ENCODE data around the gene ATAD3A. TPM values are rescaled to one million over a fixed set of nuclear protein-coding genes. Genes with fewer than 3 reads are reported as not detected.

The ATAD3A gene
- total RNA-seq, 1 experiment from 2014 or later, result 71.2 TPM

- TF ChIP-seq ZNF532 (CRISPR knock-in tag; IDR thresholded peaks at IDR 0.05; ENCODE audit: borderline replicate concordance) (no peak), ZNF263 (CRISPR knock-in tag; IDR thresholded peaks at IDR 0.05; ENCODE audit: low read depth) (no peak), ATF1 (CRISPR knock-in tag; IDR thresholded peaks at IDR 0.05) (no peak), IRF2 (CRISPR knock-in tag; IDR thresholded peaks at IDR 0.05; ENCODE audit: borderline replicate concordance, low read depth) (no peak), RORB (CRISPR knock-in tag; IDR thresholded peaks at IDR 0.05) (no peak), FOXK1 (CRISPR knock-in tag; IDR thresholded peaks at IDR 0.05) (no peak), KAT7 (CRISPR knock-in tag; IDR thresholded peaks at IDR 0.05; ENCODE audit: borderline replicate concordance) (no peak), FOXJ3 (CRISPR knock-in tag; IDR thresholded peaks at IDR 0.05; ENCODE audit: borderline replicate concordance) (no peak)
- TF ChIP-seq, protein P1, sequence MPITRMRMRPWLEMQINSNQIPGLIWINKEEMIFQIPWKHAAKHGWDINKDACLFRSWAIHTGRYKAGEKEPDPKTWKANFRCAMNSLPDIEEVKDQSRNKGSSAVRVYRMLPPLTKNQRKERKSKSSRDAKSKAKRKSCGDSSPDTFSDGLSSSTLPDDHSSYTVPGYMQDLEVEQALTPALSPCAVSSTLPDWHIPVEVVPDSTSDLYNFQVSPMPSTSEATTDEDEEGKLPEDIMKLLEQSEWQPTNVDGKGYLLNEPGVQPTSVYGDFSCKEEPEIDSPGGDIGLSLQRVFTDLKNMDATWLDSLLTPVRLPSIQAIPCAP (CRISPR knock-in tag; IDR thresholded peaks at IDR 0.05), result no peak
- TF ChIP-seq, protein P2, sequence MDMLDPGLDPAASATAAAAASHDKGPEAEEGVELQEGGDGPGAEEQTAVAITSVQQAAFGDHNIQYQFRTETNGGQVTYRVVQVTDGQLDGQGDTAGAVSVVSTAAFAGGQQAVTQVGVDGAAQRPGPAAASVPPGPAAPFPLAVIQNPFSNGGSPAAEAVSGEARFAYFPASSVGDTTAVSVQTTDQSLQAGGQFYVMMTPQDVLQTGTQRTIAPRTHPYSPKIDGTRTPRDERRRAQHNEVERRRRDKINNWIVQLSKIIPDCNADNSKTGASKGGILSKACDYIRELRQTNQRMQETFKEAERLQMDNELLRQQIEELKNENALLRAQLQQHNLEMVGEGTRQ (CRISPR knock-in tag; IDR thresholded peaks at IDR 0.05), result no peak
- TF ChIP-seq, protein P3, sequence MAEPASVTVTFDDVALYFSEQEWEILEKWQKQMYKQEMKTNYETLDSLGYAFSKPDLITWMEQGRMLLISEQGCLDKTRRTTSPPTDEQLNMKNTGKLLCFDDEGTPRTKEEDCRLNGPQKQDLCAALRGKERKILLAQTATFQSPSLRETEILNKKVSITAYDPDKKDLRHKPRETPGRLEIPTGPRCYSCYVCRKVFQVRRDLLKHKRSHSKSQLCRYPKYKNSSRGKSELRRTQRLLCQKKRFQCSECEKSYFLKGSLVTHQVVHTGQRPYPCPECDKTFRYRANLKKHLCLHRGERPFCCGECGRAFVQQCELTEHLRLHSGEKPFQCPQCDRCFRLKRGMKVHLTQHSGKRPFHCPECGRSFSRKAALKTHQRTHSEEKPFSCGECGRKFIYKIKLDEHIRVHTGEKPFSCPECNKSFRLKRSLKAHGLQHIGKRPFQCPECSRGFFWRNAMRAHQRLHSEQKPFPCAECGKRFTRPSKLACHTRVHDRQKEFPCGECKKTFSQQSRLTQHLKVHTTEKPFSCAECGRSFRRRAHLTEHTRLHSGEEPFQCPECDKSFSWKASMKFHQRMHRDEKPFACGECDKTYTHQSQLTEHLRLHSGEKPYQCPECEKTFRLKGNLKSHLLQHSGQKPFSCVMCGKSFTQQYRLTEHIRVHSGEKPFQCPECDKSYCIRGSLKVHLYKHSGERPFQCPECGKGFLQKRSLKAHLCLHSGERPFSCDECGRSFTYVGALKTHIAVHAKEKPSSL (CRISPR knock-in tag; conservative IDR thresholded peaks at IDR 0.05), result no peak
Observed at GRCh38 chr1:1565340-1565739, 53.4 kb downstream of the ATAD3A start (continued).

DNA sequence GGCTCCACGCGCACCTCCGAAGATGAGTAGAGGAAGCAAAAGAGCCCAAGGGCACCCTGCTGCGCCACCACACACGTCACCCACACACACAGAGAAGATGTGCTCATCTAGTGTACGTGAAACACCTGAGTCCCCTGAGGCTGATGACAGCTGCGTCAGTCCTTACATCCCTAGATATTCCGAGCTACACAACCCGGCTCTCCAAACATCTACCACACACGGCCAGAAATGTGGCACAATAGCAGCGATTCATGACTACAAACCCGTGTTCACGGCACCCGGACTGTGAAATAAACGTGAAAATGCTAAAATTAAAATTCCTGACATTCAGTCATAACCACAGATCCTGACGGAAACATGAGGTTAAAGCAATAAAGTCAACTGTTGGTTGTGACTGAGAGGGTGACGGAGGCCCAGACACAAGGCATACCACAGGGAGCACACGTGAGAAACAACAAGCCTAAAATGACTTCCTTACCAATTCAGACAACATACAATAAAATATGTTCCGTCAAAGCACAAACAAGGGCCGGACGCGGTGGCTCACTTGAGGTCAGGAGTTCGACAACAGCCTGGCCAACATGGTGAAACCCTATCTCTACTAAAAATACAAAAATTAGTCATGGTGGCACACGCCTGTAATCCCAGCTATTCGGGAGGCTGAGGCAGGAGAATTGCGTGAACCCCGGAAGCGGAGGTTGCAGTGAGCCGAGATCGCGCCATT lies 55.4 kb downstream of the ATAD3A start:
- CTCF ChIA-PET, result interaction anchor here (0.7 kb wide), 1 partner anchor 13 kb away, joined by 4 read pairs; no protein-coding TSS in a partner anchor
- no peaks in the 10 kb centered on the region for H3K9me3 Mint-ChIP-seq
- H3K36me3 Mint-ChIP-seq, result peaks cover 33% of the 10 kb centered on the region
- DNase-seq (ENCODE audit: low spot score), result no peak
- no peak for ATAC-seq
- peak overlapping the region; percentile 91 for H3K27ac Mint-ChIP-seq
- H3K27me3 Mint-ChIP-seq (ENCODE audit: low read depth), result no peaks in the 10 kb centered on the region
- no peak overlapping the region for H3K4me3 Mint-ChIP-seq
- TF ChIP-seq GABPB1 (CRISPR knock-in tag; IDR thresholded peaks at IDR 0.05) (no peak), JAZF1 (CRISPR knock-in tag; IDR thresholded peaks at IDR 0.05) (no peak), SMAD4 (CRISPR knock-in tag; IDR thresholded peaks at IDR 0.05) (no peak)
- H3K4me1 Mint-ChIP-seq, result no peaks in the 10 kb centered on the region
- POLR2A ChIA-PET, result no interaction called here

- H3K9me3 Mint-ChIP-seq, result no peaks in the 10 kb centered on the region
- ATAC-seq, result no peak
- no peak for DNase-seq (ENCODE audit: low spot score)
- H3K4me1 Mint-ChIP-seq, result no peaks in the 10 kb centered on the region
- peaks cover 32% of the 10 kb centered on the region for H3K36me3 Mint-ChIP-seq
- H3K4me3 Mint-ChIP-seq, result no peak overlapping the region
- POLR2A ChIA-PET, result no interaction called here
- CTCF ChIA-PET, result interaction anchor here (0.7 kb wide), 1 partner anchor 14 kb away, joined by 4 read pairs; no protein-coding TSS in a partner anchor
- peak overlapping the region; percentile 91 for H3K27ac Mint-ChIP-seq
- no peaks in the 10 kb centered on the region for H3K27me3 Mint-ChIP-seq (ENCODE audit: low read depth)
- TF ChIP-seq ZBTB21 (CRISPR knock-in tag; IDR thresholded peaks at IDR 0.05; ENCODE audit: borderline replicate concordance) (no peak), ZNF232 (CRISPR knock-in tag; IDR thresholded peaks at IDR 0.05) (no peak), ZNF512 (CRISPR knock-in tag; IDR thresholded peaks at IDR 0.05; ENCODE audit: borderline replicate concordance) (no peak), NR1H2 (CRISPR knock-in tag; IDR thresholded peaks at IDR 0.05) (no peak), FOXJ3 (CRISPR knock-in tag; IDR thresholded peaks at IDR 0.05; ENCODE audit: borderline replicate concordance) (no peak), USF1 (CRISPR knock-in tag; IDR thresholded peaks at IDR 0.05) (no peak), FOXK1 (CRISPR knock-in tag; IDR thresholded peaks at IDR 0.05) (no peak), ETV6 (CRISPR knock-in tag; IDR thresholded peaks at IDR 0.05) (no peak), IRF2 (CRISPR knock-in tag; IDR thresholded peaks at IDR 0.05; ENCODE audit: borderline replicate concordance, low read depth) (no peak), ELF4 (CRISPR knock-in tag; IDR thresholded peaks at IDR 0.05; ENCODE audit: low read depth) (no peak), GRHL2 (CRISPR knock-in tag; IDR thresholded peaks at IDR 0.05; ENCODE audit: insufficient replicate concordance, severe bottlenecking) (no peak), RORB (CRISPR knock-in tag; IDR thresholded peaks at IDR 0.05) (no peak)
Observed at GRCh38 chr1:1567891-1568291, 55.9 kb downstream of the ATAD3A start.
